ENCODE data around the gene SLC20A1.
"Not testable (repeated sequence)": the region's sequence is repeated elsewhere in the genome, so short reads cannot be mapped to it uniquely, and the experiment has no call there.

DNA sequence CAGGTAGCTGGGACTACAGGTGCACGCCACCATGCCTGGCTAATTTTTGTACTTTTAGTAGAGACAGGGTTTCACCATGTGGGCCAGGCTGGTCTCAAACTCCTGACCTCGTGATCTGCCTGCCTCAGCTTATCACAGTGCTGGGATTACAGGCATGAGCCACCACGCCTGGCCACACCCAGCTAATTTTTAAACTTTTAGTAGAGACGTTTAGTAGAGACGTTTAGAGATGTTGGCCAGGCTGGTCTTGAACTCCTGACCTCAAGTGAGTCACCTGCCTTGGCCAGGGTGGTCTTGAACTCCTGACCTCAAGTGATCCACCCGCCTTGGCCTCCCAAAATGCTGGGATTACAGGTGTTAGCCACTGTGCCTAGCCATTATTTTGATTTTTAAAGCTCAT, 21.8 kb downstream of the SLC20A1 start:
- TF ChIP-seq CTCF (conservative IDR thresholded peaks at IDR 0.05; ENCODE audit: low read depth, low read length); RAD21 (IDR thresholded peaks at IDR 0.05; ENCODE audit: low read length): not testable (repeated sequence)
